B cell (primary cell): ENCODE data around the gene MTRF1. TPM values are rescaled to one million over a fixed set of nuclear protein-coding genes. Genes with fewer than 3 reads are reported as not detected.

Experiments used
- ATAC-seq: fragments of 200-7000 bp; cut with Tn5 transposase; one replicate; pipeline ENCODE4 v1.10.0; 2021; ENCODE audit warnings: low read depth, mild to moderate bottlenecking, moderate number of reproducible peaks, moderate library complexity
- CTCF ChIA-PET: fragments of 350-600 bp; sonication (Branson Sonifier 250); formaldehyde crosslinking; loops from one replicate; lab custom pipeline; 2021; ENCODE audit warnings: antibody characterized with exemption, inconsistent platforms; lab: Charles Lee
- POLR2A ChIA-PET: fragments of 350-600 bp; sonication (Branson Sonifier 250); formaldehyde crosslinking; loops from one replicate; lab custom pipeline; 2021; ENCODE audit warnings: antibody characterized with exemption; lab: Charles Lee
- DNase-seq: peaks from one replicate; pipeline ENCODE4 v3.0.0; 2013
- H2AFZ ChIP-seq: 2 replicates; pipeline ENCODE4 v1.6.1; 2012; ENCODE audit warnings: mild to moderate bottlenecking, low read depth, low read length; ENCODE audit not compliant: insufficient read depth, poor library complexity, severe bottlenecking
- H3K27ac ChIP-seq, 2 donors: 1 replicate in 1 of 2; 2 replicates in 1 of 2; pipeline ENCODE4 v1.5.1; 2012 to 2013; ENCODE audit warnings: low read length in 2 of 2, mild to moderate bottlenecking in 2 of 2, moderate library complexity in 1 of 2
- H3K27me3 ChIP-seq, 4 experiments: fragments of 200-600 bp in 1 of 4; sonication (generic) in 1 of 4; replicated peaks in 1 of 4; 1 replicate in 2 of 4; 2 replicates in 2 of 4; pipeline versions ENCODE4 v1.6.1 to v1.7.0; 2013 to 2016; ENCODE audit warnings: low read length in 3 of 4, mild to moderate bottlenecking in 2 of 4, mixed read lengths in 1 of 4, moderate library complexity in 1 of 4; ENCODE audit not compliant: insufficient read depth in 4 of 4, control insufficient read depth in 3 of 4; ENCODE audit errors: control extremely low read depth in 1 of 4
- H3K36me3 ChIP-seq, 2 experiments: replicated peaks in 1 of 2; 1 replicate in 1 of 2; 2 replicates in 1 of 2; pipeline versions ENCODE4 v1.6.1 to v1.7.1; 2013; ENCODE audit warnings: low read length in 1 of 2; ENCODE audit not compliant: insufficient read depth in 2 of 2, control insufficient read depth in 1 of 2; ENCODE audit errors: control extremely low read depth in 1 of 2, extremely low read depth in 1 of 2
- H3K4me1 ChIP-seq, 2 donors: fragments of 200-600 bp in 1 of 2; sonication (generic) in 1 of 2; 1 replicate in 1 of 2; 2 replicates in 1 of 2; pipeline versions ENCODE4 v1.5.1 to v1.6.1; 2013 to 2017; ENCODE audit warnings: low read length in 2 of 2; ENCODE audit not compliant: control insufficient read depth in 2 of 2, insufficient read depth in 2 of 2
- H3K4me2 ChIP-seq: replicated peaks from 2 replicates; pipeline ENCODE3; 2012; ENCODE audit warnings: mild to moderate bottlenecking, low read depth, low read length; ENCODE audit not compliant: poor library complexity, severe bottlenecking
- H3K4me3 ChIP-seq, 5 experiments: fragments of 200-600 bp in 1 of 5; sonication (generic) in 1 of 5; 1 replicate in 3 of 5; 2 replicates in 2 of 5; pipeline versions ENCODE4 v1.5.1 to v1.7.0; 2011 to 2016; ENCODE audit warnings: low read length in 4 of 5, mild to moderate bottlenecking in 4 of 5, low read depth in 2 of 5, control low read depth in 1 of 5, moderate library complexity in 1 of 5; ENCODE audit not compliant: insufficient read depth in 1 of 5; ENCODE audit errors: control extremely low read depth in 1 of 5, extremely low read depth in 1 of 5
- H3K79me2 ChIP-seq: fragments of 200-600 bp; sonication (generic); one replicate; pipeline ENCODE4 v1.6.0; 2016; ENCODE audit warnings: low read length; ENCODE audit not compliant: control insufficient read depth, insufficient read depth
- H3K9ac ChIP-seq: fragments of 200-600 bp; sonication (generic); 2 replicates; pipeline ENCODE4 v1.6.1; 2017; ENCODE audit warnings: mild to moderate bottlenecking, low read length, moderate library complexity
- H3K9me3 ChIP-seq, 3 donors: one replicate each; pipeline versions ENCODE4 v1.6.1 to v1.7.1; 2013; ENCODE audit warnings: low read length in 2 of 3; ENCODE audit not compliant: control insufficient read depth in 2 of 3, insufficient read depth in 1 of 3; ENCODE audit errors: control extremely low read depth in 1 of 3
- H4K20me1 ChIP-seq: 2 replicates; pipeline ENCODE4 v1.6.0; 2012; ENCODE audit warnings: mild to moderate bottlenecking, low read length; ENCODE audit not compliant: insufficient read depth, control insufficient read depth, poor library complexity, severe bottlenecking
- H3K27ac Mint-ChIP-seq: one replicate; pipeline ENCODE4 v1.8.0; 2021; ENCODE audit warnings: mixed read lengths
- H3K27me3 Mint-ChIP-seq: one replicate; pipeline ENCODE4 v1.8.0; 2021; ENCODE audit warnings: mixed read lengths
- H3K4me1 Mint-ChIP-seq: one replicate; pipeline ENCODE4 v1.8.0; 2021; ENCODE audit warnings: mixed read lengths
- H3K4me3 Mint-ChIP-seq: one replicate; pipeline ENCODE4 v1.8.0; 2021; ENCODE audit warnings: mixed read lengths
- H3K9me3 Mint-ChIP-seq: one replicate; pipeline ENCODE4 v1.8.0; 2022; ENCODE audit warnings: mixed read lengths; ENCODE audit not compliant: insufficient read depth
- CTCF ChIP-seq: fragments of 200-600 bp; IDR thresholded peaks from one replicate; pipeline ENCODE4 v1.8.0; 2022; ENCODE audit warnings: antibody characterized with exemption, mild to moderate bottlenecking
- EZH2 ChIP-seq: IDR thresholded peaks from 2 replicates; pipeline ENCODE4 v1.6.1; 2012; ENCODE audit warnings: borderline replicate concordance, low read depth, mild to moderate bottlenecking, moderate library complexity, low read length; ENCODE audit not compliant: insufficient read depth, poor library complexity, severe bottlenecking
- WGBS: methylation state at CpG from one replicate; pipeline ENCODE4 v1.1.5; 2013; ENCODE audit warnings: missing lambda C conversion rate; ENCODE audit not compliant: insufficient coverage; 5-methylcytosine and 5-hydroxymethylcytosine counted together
- intact Hi-C: fragments of 100-400 bp; cut with micrococcal nuclease; formaldehyde crosslinking; loops from one replicate; pipeline ENCODE4 v1.10.0; 2022
- polyA plus RNA-seq: library from polyadenylated mRNA; depleted of rRNA; stranded (reverse); fragments of >200 nt; gene quantifications from 2 replicates; pipeline ENCODE4 v1.2.3, GENCODE V29; 2012
- total RNA-seq, 2 donors: library from RNA; stranded (reverse); fragments of 120-200 nt in 1 of 2; gene quantifications; 1 replicate in 1 of 2; 2 replicates in 1 of 2; pipeline versions ENCODE4 v1.2.3 to v1.2.4, GENCODE V29; 2013 to 2022

Gene MTRF1
- total and polyA plus RNA-seq, 2 donors (not counting 1 experiment from before 2014, with no cell fraction given) = 24.4 to 36.0 TPM

- H2AFZ ChIP-seq = no peak overlapping the region
Measured at GRCh38 chr13:41306271-41307145, 43.1 kb upstream of the MTRF1 start.

More at GRCh38 chr13:41306271-41307145, 43.1 kb upstream of the MTRF1 start:
- Histone ChIP-seq H3K27ac (no peak overlapping the region), H3K4me3 (no peak overlapping the region), H3K27me3 (no peaks in the 10 kb centered on the region), H3K79me2 (peaks cover 18% of the 10 kb centered on the region), H3K36me3 (no peaks in the 10 kb centered on the region), H4K20me1 (no peaks in the 10 kb centered on the region), H3K9ac (no peak overlapping the region), H3K4me1 (peaks cover 0 to 5% of the 10 kb centered on the region in 2 donors), H3K4me2 (no peak overlapping the region), H3K9me3 (no peaks in the 10 kb centered on the region)
- ChIA-PET CTCF (no interaction called here), POLR2A (interaction anchor here (0.6 kb wide), 1 partner anchor 310 kb away, joined by 4 read pairs; no protein-coding TSS in a partner anchor)
- no peak for ATAC-seq
- DNase-seq = no peak
- H3K4me1 Mint-ChIP-seq = peaks cover 9% of the 10 kb centered on the region
- no peak overlapping the region for H3K27ac Mint-ChIP-seq
- intact Hi-C loops = no loop called here
- no peak for TF ChIP-seq CTCF
- TF ChIP-seq EZH2 = no peak
- no peaks in the 10 kb centered on the region for H3K27me3 Mint-ChIP-seq
- no peak overlapping the region for H3K4me3 Mint-ChIP-seq
- 97% methylated on average over 6 of the region's 15 CpGs for WGBS
- no peaks in the 10 kb centered on the region for H3K9me3 Mint-ChIP-seq
